HG03460 (cell line): ENCODE results near the gene MAP4K4.

Experiments used
- ATAC-seq: cut with Tn5 transposase; IDR thresholded peaks from one replicate; pipeline ENCODE4 v1.9.1; 2021; ENCODE audit not compliant: unreplicated experiment

Gene MAP4K4

DNA sequence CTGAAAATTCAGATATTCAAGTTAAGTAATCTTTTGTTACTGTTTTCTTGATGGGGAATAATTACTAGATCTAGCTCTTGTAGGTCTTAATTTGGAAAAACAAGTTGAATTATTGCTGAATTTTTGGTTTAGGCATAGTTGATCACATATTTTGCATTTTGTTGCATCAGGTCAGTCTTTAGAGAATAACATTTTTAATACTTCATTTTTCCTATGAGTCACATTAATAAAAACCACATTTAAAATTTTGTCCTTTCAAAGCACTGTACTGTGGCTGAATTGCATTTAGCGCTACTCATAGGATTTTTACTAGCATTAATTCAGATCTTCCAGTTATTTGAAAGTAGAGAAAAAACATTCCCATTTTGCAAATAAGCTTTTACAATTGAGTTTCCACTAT, 23.2 kb downstream of the MAP4K4 start:
- no peak for ATAC-seq

DNA sequence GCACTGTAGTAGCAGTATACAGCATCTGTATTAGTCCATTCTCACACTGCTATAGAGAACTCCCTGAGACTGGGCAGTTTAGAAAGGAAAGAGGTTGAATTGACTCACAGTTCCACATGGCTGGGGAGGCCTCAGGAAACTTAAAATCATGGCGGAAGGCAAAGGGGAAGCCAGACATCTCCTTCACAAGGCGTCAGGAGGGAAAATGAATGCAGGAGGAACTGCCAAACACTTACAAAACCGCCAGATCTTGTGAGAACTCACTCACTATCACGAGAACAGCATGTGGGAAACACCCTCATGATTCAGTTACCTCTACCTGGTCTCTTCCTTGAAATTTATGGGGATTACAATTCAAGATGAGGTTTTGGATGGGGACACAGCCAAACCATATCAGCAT, 25.4 kb downstream of the MAP4K4 start:
- no peak for ATAC-seq

DNA sequence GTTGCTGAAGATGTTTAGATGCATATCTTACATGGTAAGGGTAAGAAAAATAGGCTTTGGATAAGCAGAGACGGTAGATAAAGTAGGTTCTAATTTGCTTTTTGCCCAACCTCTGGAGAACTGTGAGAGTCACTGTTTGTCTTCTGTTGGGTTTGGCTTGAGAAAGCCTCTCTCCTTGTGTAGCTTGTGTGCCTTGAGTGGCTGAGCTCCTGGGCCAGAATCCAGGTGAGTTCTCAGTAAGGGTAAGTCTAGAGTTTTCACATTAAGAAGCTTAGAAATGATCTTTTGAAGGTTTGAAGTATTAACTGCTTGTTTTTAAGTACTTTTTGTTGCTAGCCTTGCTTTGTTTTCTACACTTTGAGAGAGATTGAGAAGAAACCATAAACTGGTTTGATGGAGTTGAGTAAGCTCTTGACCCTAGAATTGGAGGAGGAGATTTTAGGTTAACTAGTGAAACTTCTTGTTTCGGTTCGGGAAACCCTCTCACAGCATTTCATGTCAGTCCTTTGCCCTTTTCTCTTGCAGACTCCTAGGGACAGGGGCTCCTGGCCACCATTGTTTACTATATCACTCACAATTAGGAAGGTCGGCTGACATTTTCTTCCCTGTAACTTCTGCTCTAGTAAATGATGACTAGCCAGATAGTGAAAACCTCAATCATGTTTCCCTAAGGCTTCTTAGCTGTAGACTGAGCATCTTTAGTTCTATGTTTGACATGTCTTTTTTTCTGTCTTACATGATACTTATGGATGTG, 26.0 kb downstream of the MAP4K4 start:
- no peak for ATAC-seq

DNA sequence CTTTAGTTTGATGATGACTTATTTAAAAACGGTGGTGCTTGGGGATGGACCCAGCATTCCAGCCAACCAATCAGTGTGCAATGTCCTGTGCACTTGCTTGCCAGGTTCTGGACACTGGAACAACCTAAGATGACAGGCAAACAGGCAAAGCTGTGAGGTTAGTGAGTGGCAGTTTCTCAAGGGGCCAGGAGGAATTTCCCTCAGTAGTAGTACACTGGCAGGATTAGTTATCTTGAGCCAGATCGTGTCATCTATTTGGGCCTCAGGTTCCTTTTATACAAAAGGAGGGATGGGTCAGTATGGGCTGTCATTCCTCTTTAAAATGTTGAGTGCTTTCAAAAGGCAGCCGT, 26.6 kb downstream of the MAP4K4 start:
- ATAC-seq: no peak

DNA sequence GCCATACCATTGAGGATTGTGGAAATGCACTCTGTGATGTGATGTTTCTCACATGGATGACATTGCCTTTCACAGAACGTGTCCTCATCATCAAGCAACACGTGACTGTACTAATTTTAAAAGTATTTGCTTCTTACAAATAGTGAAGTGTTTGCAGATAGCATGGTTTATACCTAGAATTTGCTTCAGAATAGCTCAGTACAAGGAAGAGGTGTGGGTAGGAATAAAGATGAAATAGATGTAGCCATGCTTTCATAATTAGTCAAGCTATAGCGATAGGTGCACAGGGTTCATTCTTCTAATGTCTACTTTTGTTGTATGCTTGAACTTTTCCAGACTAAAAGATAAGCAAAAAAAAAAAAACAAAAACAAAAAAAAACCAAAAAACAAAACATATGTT, 27.5 kb downstream of the MAP4K4 start:
- ATAC-seq: no peak

DNA sequence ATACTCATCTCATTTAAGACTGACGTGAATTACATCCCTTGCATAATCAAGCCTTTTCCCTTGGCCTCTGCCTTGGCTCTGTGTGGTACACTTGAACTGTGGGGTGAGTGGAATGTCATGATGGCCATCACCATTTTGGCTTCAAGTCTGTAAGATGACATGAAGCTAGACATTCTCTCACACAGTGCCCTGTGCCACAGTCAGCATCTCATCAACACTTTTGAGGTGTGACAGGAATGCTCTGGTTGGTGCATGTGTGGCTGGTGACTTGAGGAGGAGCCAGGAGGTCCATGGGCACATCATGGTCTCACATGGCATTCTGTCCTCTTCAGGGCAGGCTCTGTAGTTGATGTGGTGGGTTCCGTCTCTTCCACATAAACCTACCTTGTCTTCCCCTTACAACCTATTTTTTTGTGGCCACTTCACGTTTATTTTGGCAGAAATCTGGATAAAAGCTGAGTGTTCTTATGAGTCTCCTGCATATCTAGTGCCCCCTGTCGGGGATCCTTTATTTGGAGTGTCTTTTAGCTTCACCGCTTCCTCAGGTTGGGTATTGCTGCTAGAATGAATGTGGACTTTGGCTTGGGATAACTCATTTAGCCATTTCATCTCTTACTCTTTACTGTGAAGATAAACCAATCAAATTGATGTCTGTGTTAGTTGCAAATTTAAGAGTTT, 28.1 kb downstream of the MAP4K4 start:
- ATAC-seq: no peak

DNA sequence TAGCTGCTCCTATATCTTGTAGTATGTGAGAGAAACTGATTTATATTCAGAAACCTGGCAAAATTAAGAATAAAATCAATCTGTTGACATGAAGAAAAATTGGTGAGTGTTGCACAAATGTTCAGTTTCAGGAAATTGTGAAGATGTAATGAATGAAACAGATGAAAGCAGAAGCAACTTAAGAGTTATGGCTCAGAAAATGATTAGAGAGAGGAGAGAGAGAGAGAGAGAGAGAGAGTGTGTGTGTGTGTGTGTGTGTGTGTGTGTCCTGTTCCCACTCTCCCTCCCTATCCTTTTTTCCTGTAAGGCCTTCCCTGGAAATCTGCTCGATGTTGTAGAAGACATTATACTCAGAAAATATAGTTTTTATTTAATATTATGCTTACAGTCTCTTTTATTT, 31.4 kb downstream of the MAP4K4 start:
- ATAC-seq: no peak

DNA sequence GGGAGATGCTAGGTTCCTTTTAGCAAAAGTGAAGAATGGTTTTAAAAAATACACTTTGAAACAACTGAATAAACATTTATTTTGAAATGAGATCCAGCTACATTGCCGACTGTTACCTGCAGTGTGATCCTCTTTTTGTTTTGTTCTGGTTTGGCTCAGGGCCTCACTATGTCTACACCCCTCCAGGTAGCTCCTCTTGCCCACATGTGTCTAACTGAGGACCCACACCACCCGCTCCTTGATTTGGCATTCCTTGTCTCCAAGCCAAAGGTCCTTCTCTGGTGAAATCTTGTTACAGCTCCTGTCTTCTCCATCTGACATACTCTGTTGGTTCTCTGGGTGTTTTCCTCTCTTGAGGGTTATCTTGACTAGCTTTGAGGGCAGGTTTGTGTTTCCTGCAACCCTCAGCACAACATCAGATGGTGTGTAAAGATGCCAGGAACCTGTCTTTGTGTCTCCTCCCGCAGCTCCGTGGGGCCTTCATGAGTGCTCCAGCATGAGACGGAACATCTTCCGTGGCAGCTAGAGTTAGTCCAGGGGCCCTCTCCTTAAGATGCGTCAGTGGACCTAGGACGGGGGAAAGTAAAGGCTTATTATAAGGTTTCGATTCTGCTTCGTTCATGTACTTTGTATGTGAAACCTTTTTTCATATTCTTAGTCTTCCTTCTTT, 32.1 kb downstream of the MAP4K4 start:
- no peak for ATAC-seq

DNA sequence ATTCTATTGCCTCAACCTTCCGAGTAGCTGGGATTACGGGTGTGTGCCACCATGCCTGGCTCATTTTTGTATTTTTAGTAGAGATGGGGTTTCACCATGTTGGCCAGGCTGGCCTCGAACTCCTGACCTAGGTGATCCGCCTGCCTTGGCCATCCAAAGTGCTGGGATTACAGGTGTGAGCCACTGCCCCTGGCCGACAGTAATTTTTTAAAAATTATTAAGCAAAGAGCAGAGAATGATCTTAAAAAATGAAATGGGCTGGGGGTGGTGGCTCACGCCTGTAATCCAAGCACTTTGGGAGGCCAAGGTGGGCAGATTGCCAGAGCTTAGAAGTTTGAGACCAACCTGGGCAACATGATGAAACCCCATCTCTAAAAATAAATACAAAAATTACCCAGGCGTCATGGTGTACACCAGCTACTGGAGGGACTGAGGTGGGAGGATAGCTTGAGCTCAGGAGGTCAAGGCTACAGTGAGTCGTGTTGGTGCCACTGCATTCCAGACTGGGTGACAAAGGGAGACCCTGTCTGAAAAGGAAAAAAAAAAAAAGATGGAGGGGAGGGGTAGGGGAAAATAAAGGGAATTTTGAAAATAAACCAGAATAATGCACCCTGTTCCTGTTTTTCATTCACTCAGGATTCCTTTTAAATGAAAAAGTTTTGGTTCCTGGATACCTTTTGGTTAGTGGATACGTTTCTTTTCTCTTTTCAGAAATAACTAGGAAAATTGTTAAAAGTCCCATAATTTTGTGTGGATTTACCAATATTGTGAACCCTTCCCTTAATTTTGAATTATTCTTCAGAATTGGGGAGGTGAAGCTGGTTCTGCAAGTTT, 33.9 kb downstream of the MAP4K4 start:
- no peak for ATAC-seq

DNA sequence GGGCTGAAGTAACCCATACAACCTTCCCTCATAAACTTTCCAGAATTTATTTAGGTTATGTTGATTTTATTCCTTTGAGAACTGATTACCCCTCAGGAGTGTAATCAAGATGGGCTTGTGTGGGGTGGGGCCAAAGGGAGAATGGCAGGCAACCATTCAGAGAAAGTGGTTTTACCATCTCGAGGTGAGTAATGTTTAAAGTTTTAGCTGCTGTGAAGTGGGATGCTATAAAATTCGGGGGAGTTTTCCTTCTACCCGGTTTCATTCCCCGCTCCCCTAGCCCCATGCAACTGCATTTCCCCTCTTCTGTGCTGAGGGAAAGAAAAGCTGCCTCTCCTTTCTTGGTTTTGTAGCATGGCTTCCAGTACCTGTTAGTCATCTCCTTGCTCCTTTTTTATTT, 34.7 kb downstream of the MAP4K4 start:
- no peak for ATAC-seq

DNA sequence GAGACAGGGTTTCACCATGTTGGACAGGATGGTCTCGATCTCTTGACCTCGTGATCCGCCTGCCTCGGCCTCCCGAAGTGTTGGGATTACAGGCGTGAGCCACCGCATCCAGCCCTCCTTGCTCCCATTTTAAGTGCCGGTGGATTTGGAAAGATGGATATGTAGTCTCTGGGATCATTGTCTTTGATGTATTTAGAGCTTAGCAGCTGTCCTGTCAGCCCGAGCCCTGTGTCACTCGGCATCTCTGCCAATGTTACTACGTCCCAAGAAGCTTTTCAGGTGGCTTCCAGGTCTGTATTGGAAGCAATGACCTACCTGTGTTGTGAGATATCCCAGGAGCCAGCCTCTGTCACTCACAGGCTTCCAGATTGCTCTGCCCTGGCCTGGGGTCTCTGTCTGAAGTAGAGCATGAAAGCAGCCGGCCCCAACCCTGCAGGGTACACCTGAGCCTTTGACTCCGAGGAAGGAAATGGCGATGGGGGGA, 35.3 kb downstream of the MAP4K4 start:
- no peak for ATAC-seq

DNA sequence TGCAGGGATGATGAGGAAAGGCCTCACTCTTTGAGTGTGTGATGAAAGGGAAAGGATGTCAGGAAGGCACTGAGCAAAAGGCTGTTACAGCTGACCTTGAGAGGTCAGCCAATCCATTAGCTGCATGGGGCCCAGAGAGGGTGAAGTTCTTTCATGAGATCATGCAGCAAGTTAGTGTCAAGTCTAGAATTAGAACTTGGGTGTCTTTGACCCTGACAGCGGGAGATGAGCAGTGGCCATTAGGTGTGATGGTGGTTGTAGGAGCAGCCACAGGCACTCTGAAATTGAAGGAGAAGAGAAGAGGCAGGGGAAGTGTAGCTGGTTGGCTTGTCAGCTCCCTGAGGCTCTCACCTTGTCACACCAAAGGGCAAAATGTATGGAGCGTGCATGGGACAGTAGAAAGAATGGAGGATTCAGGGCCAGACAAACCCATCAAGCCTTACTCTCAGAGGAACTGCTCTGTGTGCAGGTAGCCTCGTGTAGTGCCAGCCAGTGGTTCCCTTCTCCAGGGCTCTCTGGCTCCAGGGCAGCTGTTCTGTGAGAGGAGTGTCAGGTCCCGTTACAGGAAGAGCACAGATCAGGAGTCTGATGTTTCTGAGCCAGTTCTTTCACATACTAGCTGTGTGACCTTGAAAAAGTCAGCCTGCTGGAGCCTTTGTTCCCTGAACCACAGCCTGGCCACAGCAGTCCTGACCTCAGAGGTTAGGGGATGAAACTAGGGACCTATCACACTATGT, 35.9 kb downstream of the MAP4K4 start:
- no peak for ATAC-seq

DNA sequence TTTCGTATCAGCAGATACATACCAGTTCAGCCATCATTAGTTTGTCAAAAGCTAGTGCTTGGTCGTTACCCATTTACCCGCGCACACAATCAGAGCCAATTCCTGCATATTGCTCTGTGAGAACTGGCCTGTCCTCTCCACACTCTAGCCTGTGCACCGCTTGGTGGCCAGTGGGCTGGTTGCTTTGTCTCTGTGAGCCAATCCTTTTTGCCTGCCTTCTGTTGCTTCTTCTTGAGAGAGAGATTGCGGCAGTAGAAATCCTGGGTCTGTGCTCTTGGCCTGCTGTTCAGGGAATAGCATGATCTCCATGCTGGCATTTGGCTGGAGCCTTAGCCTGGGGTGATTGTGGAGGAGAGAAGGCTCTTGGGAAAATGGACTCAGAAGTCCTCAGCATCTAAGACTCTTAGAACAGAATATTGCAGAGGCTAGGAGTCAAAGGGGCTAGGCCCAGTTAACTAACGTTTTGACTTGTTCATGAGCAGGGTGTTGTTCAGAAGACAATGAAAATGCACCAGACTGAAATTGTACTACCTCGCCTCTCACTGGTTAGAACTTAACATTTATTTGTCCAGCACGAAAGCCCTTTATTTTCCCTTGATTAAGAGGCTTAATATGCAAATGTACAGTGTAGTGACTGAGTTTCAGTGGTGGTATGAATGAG, 37.1 kb downstream of the MAP4K4 start:
- no peak for ATAC-seq

DNA sequence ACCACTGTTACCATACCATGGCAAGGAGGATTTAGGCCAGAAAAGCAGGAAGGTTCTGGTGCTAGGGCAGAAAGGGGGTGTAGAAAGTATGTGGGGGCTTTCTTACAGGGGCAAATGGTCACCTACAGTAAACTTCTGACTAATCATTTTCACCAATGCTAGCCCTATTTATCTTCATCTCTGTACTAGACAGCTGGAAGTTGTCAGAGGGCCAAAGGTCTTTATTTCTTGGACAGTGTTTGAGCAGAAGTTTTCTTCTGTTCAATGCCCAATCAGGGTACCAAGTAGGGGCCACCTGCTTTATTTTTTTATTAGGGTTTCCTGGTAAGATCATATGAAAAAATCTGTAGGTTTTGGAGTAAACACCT, 37.6 kb downstream of the MAP4K4 start:
- no peak for ATAC-seq

DNA sequence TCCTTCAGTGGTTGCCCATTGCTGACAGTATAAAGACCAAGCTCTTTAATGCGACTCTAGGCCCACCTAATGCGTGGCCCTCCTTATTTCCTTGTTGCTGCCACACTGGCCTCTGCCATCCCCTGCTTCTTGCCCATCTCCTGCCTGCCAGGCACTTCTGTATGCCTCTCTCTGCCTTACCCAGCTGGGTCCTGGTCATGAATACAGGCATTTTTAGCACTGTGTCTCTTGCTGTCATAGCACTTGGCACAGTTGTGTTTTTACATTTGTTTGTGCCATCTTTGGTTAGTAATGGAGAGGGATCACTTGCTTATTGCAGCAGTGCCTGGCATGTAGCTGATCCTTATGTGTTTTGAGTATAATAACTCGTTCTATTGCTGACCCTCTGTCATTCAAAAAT, 38.7 kb downstream of the MAP4K4 start:
- ATAC-seq: no peak

DNA sequence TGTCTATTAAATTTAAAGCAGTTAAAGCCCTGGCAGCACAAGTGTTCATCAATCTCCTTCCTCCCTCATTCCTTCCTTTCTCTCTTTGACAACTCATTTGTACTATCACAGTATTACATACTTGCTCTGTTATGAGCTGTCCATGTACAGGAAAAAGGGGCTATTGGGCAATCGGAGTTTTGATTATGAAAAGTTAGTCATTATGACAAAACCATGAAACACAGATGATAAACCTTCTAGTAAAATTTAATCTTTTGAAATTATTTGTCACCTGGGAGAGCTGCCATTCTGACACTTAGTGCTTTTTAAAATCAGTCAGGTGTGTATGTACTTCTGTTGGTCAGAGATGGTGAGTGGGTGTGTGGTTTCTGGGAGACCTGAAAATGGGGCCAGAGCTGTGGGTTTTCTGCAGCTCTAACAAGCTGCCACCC, 39.4 kb downstream of the MAP4K4 start:
- no peak for ATAC-seq

DNA sequence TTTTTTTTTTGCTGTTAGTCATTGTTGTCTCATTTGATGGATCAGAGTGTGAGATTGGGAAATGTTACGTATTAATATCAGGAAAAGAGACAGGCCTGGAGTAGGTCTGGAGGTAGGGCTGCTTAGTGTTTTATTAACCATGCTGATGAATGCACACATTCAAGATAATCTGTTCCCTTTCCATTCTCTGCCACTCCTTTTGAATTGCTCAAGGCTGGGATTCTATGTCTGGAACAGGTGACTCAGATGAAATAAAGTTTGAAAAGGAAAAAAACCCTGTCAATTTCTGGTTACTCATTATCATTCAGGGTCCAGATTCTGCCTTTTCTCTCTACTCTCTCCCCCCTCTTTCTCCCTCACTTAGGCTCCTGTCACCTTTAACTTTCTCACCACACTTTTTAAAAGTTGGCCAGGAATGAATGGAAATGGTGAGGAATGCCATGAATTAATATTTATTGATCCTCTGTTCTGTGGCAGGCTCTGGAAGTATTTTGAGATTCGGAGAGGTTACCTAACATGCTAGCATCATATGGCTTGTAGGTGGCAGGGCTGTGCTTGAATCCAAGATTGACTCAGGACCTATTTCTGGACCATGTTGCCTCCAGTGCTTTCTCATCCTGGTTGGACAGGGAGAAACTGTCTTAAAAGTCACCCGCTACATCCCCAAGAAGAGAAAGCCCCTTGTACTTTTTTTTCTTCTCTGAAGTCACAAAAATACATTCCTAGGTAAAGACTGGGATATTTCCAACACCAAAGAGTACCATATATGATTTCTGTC, 40.2 kb downstream of the MAP4K4 start:
- no peak for ATAC-seq

DNA sequence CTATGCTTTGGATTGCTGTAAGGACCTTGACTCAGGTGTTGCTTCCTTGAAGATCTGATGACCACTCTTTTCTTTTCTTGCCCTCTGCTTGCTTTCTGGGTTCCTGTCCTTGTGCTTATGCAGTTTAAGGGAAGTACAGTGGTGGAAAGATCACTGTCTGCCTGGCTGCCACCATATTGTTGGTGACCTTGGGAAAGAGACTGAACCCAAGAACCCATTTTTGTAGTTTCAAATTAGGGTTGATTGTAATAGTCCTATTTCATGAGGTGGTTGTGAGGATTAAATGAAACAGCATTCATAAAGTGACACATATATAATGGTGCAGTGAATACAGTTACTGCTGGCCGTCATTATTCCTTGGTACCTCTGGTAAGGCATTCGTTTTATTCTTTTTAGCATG, 41.1 kb downstream of the MAP4K4 start:
- no peak for ATAC-seq

DNA sequence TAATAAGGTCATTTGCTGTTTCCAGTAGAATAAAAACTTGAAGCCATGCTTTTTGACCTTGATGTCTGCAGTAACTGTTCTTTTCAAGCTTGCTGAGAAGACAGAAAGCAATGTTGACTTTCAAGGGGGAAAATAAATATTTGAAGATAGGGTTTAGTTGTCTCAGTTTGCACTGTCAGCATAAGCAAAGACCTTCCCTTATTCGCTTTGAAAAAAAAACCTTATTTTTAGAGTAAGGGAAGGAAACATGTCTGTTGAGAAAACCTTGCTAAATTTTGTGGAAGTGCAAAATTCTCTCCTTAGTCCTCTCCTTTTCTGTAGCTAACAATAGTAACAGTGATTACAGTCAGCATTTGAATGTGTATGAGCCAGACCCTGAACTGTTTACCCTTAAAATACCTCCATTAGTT, 43.1 kb downstream of the MAP4K4 start:
- ATAC-seq: no peak
